Colon (tissue), 2 donors: ENCODE results near the gene GGT5.
"Not testable (repeated sequence)": the region's sequence is repeated elsewhere in the genome, so short reads cannot be mapped to it uniquely, and the experiment has no call there.

Experiments used
- FAIRE-seq: peaks from 2 replicates; lab custom pipeline; 2012; peaks lifted over from hg19 to GRCh38; lab: Jason Lieb, UNC
- donor health status: control.
- donor health status: control.

GGT5 gene, protein sequence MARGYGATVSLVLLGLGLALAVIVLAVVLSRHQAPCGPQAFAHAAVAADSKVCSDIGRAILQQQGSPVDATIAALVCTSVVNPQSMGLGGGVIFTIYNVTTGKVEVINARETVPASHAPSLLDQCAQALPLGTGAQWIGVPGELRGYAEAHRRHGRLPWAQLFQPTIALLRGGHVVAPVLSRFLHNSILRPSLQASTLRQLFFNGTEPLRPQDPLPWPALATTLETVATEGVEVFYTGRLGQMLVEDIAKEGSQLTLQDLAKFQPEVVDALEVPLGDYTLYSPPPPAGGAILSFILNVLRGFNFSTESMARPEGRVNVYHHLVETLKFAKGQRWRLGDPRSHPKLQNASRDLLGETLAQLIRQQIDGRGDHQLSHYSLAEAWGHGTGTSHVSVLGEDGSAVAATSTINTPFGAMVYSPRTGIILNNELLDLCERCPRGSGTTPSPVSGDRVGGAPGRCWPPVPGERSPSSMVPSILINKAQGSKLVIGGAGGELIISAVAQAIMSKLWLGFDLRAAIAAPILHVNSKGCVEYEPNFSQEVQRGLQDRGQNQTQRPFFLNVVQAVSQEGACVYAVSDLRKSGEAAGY

DNA sequence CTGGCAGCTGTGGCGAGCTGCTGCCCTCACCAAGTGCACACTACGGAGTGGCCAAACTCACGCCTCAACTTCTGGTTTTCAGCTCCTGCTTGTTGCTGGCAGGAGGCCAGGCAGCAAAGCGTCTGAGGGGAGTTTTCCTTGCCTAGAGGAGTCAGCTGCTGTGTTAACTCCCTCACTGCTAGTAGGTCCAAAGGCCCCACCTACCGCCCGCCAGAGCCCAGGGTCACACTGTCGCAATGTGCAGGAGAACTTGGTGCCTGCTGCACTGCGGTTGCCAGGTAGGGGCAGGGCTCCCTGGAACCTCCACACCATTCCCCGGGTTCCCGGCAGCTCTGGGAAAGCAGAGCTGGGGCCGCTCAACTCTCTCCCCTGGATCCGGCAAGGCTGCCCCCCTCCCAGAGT lies at the start of gene GGT5:
Gene GGT5, minus strand, starts transcription at position 53 of the 402 bp plus-strand sequence. CDS start 357 bp downstream, outside the sequence.
- FAIRE-seq = not testable (repeated sequence)

DNA sequence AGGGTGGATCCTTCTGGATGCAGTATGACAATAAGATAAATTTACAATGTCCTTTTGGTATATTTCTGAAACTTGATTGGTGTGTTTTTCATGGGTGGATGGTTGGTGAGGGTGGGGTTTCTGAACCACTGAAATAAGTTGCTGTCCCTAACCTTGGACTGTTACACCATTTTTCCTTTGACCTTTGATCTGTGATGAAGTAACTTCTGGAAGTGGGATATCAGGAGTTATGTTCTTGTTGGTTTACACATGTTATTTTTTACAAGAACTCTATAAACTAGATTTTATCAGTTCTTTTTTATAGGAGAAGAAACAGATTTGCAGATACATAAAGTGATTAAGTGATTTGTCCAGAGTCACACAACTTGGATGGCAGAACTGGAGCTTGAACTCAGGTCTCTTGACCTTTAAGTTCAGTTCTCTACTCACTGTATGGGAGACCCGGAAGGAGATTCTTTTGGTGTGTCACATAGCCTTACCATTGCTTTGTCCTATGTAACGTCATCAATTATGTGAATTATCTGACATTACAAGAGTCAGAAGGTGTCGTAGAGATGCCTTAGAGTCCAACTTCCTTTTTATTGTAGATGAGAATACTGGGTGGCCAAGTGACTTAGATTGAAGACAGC lies 47.4 kb upstream of the GGT5 start:
- FAIRE-seq = peak; percentile 89

DNA sequence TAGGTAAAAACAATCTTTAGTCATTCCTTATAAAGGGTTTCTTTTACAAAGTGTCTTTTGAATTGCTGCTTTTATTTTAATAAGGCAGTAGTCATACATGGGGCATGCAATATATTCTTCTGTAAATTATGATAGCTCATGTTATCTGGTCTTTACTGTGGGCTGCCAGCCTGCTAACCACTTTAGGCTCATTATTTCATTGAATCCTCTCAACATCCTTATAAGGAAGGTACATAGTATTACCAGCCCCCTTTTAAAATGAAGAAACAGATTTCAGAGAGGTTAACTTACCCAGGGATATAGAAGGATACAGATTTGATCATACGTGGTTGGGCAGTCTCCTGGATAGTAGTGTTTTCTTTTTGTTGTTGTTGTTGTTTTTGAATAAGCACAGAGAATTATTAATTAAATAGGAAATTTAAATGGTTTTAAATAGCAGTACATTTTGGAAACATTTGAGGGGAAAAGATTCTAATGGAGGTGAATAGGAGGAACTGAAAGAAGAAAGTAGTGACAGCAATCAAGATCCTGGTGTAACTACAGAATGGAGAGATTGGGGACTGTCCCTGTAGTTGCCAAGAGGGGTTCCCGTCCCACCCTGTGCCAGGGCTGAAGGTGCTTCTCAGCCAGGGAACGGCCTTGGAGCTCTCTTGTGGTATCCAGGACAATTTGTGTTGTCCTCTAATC lies 46.8 kb upstream of the GGT5 start:
- no peak for FAIRE-seq

DNA sequence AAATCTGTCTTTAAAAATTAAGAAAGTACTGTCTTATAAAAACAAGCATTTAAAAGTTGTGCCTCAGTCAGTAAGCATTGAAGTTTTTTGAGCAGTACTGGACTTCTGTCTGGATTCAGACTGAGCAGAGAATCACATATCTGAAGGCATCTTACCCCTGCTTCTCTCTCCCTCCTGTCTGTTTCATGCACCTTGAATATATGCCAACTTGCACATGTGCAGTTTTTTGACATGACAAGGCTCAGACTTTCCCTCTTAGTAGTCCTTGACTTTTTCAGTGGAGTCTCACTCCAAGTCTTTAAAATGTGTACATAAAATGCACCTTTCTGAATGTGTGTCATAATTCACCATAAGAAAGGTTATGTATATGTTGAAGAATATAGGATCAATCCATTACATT lies 45.6 kb upstream of the GGT5 start:
- no peak for FAIRE-seq

DNA sequence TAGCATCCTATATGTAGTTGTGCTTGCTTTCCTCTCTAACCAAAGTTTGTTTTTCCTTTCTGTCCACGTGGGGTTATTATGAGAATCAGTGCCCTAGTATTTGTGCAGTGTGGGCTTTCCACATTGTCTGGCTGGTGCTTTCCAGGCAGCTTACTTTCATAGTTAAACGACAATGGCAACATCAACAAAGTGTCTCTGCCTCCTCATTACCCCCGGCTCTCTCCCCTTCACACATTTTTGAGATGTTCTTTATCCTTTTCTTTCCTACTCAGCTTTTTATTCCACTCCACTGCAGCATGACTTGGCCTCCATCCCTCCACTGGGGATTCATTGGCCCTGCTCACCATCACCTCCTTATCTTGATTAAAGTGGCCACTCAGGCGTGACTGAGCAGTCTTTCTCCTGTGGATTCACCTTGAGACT lies 44.9 kb upstream of the GGT5 start:
- FAIRE-seq = no peak

DNA sequence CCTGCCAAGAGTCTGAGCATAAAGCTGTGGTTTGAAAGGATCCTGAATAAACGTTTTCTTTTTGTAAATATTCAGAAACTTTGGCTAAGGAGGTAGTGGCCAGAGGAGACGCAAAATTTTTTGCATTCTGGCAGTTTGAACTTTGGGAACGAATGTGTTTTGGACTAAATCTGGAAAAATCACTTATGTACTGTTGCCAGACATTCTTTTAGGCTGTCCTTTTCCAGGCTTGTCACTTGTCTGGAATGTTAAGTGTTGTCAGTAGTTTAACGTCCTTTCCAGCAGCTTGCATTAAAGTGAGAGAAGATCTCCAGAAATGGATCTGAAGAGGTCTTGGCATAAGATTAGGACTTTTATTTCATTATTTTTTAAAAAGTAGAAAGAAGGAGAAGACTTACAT lies 44.2 kb upstream of the GGT5 start:
- FAIRE-seq = no peak

DNA sequence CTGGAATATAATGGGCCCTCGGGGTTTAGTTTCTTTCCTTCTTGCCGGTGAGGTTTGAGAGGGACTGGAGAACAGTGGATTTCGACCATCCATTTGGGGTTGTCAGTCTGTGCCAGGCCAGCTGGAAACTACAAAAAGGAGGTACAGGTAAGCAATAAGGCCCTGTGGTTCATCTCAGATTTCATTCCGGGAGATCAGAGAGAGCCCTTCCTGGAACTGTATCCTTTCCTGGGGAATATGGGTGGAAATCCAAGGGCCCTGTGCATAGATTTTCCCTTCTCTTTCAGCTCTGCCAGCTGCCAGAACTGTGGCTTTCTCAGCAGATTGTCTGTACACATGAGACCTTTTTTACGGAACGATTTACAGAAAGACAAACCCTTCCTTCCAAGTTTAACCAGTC lies 42.9 kb upstream of the GGT5 start:
- not testable (repeated sequence) for FAIRE-seq

DNA sequence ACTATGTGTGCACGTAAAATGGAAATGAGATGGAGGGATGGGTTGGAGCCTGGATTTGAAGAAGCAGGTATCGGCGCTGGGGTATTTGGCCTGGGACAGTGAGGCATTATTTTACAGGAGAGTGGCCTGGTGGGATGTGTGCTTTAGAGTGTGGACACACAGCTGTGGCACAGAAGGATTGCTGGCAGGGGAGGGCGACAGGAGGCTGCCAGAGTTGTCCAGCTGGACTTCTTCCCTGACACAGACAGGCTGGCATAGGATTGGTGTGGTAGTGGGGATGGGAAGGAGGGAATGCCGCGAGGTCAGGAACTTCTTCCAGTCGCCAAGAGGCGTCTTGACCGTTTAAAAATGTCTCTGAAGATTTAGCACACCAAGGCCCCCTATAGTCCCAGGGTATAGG lies 42.3 kb upstream of the GGT5 start:
- not testable (repeated sequence) for FAIRE-seq

DNA sequence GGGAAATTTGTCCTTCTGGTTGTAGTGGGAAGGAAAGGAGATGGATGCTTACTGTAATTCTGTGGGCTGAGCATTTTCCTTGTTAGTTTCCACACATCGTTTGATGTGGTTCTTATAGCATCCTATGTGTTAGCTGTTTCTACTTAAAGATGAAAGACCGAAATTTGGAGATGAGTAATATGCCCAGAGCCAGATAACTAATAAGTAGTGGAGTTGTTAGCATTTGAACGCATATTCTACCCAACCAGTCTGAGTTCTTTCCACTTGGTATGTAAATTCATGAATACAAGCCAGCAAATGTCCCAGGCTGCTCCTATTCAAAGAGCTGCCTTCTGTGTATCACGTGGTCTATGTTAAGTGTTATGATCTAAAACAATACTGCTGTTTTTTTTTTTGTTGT lies 40.4 kb upstream of the GGT5 start:
- FAIRE-seq = no peak

DNA sequence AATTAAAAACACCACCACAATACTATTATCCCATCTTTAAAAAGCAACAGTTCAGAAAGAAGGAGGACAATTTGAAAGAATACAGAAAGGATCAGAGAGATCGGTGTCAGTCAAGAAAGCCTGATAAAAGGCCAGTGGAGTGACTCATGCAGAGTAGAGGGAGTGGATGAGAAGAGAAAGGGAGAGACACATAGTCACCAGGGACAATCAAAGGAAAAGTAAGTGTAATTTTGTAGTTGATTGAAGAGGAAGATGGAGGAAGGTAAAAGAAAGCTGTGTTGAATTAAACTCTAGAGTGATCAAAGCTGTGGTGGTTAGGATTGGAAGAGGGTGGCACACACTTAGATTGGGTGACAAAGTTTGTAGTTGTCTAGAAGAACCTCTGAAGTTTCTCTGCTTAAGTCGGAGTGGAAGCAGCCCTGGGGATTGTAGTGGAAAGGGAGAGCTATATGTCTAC lies 39.9 kb upstream of the GGT5 start:
- FAIRE-seq = no peak

DNA sequence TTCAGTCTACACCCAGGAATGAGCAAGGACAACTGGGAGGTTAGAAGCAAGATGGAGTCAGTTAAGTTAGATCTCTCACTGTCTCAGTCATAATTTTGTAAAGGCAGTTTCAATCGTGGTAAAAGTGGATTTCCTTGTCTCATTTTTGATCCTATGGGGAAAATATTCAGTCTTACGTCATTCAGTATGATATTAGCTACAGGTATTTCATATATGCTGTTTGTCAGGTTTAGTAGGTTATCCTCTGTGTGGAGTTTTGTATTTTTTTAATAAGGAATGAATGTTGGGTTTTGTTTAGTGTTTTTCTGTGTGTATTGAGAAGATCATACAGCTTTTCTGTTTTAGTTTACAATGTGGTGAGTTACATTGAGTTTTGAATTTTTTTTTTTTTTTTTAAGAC lies 37.5 kb upstream of the GGT5 start:
- FAIRE-seq = no peak

DNA sequence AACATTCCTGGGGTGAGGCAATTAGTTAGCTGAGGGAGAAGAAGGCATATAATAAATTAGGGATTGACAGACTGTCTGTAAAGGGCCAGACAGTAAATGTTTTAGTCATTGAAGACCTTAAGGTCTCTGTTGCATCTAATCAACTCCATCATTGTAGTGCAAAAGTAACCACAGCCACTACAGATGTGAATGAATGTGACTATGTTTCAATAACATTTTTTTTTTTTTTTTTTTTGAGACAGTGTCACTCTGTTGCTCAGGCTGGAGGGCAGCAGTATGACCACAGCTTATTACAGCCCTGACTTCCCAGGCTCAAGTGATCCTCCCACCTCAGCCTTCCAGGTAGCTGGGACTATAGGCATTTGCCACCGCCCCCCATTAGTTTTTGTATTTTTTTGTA lies 35.5 kb upstream of the GGT5 start:
- not testable (repeated sequence) for FAIRE-seq

DNA sequence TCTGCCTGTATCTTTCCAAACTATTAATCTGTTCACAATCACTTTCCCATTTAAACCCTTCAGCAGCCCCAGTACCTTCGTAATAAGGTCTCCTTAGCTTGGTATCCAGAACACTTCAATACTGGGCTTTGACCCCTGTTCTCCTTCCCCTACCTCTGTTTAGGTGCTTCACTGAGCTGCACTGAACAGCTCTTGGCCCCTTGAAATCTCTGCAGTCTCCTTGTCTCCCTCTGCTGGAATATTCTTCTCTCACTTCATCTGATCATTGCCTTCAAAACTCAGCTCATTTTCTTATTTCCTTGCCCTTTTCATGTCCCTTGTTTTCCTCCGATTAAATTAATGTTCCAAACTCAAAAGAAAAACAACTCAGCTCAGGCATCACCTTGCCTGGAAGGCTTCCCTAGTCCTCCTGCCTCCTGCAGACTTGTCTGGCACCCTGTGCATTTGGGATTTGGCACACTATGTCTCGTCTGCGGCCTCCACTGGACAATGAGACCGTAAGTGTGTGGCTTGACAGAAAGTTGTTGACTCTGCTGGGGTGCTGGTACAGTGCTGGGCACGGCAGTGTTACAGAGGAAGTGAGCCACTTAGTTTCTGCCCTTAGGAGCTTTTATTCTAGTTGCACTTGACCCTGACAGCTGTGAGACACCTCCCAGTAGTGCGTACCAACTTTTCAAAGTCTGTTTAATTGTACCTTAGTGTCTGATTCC lies 30.0 kb upstream of the GGT5 start:
- FAIRE-seq = not testable (repeated sequence)

DNA sequence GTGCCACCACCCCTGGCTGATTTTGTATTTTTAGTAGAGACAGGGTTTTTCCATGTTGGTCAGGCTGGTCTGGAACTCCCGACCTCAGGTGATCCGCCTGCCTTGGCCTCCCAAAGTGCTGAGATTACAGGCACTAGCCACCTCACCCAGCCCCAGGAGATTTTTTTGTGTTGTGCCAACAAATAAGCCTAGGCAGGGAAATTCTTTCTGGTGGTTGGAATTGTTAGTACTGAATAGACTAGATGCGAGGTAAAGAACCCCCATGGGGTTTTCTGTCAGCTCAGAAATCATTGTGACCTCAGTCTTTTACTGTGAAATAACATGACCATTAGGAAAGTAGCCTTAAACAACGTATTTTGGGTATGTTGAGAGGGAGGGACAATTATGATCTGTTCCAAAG lies 29.0 kb upstream of the GGT5 start:
- FAIRE-seq = not testable (repeated sequence)

DNA sequence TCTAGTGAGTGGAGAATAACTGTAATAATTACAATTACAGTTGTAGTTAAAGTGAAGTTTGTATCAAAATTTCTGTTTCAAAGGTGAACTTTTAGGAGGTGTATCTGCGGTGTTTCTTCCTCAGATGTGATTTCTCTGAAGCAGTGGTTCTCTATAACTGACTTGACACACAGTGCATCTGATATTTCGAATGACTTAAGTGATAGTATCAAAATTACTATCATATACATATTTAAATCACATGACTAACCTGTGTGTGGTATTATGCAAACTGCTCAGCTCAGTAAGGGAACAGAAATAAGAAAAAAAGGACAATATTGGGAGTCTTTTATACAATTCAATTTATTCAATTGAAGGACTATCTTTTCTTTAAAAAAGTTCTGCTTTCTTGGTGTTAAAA lies 28.1 kb upstream of the GGT5 start:
- FAIRE-seq = not testable (repeated sequence)

DNA sequence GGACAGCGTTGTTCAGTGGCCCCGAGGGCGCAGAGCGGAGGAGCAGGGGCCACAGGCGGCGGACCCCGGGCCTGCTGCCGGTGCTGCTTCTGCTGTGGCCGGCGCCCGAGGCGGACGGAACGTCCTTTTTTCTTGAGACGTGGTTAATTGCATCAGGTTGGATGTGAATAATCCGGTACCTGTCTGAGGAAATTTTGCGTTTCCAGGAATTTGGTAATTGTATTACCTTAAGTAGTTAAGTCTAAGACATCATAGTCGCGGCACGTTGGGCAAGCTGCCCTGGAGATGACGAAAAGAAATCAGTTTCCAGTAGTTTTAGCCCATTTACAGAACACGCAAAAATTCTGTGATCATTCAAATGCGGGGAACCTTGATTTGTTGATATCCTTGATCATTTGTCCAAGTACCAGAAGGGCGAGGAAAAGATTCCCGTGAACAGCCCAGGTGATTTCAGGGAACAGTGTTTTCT lies 26.5 kb upstream of the GGT5 start:
- no peak for FAIRE-seq

DNA sequence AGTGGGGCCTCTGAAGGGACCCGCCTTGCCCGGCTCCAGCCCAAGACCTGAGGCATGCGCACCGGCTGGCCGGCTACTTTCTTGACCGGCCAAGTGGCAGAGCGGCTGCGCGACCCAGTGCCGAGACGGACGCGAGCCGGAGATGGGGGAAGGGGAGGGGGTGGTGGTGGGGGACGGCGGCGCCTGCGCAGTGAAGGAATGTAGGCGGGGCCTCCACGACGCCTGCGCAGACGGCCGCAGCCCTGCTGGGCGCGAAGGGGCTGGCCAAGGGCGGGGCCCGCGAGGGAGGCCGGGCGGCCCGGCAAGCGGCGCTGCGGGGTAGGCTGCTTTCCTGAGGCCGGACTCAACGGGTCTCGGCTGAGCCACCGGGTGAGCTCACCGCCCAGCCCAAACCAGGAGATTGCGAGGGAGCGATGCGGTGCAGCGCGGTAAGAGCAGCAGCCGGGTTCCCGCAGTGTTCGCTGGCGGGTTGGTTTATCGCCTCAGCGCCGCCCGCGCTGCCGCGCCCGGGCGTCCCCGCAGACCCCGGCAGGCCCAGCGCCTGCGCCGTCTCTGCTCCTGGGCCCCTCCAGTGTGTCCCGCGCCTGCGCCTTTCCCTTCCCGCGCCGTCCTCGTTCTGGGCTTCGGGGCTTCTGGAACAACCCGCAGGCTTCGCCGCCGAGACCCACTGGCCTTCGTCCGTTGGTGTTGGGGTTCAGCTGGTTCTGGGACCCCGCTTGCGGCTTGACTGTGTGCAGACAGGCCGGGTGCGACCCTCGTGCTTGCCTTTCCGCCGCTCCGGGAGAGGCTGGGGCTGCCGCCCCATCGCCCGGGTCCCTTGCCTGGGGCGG lies 25.9 kb upstream of the GGT5 start, which contains the start of gene SPECC1L:
Gene SPECC1L, plus strand, starts transcription at position 276 of the 830 bp plus-strand sequence. CDS start 31,401 bp downstream, outside the sequence.
- no peak for FAIRE-seq

DNA sequence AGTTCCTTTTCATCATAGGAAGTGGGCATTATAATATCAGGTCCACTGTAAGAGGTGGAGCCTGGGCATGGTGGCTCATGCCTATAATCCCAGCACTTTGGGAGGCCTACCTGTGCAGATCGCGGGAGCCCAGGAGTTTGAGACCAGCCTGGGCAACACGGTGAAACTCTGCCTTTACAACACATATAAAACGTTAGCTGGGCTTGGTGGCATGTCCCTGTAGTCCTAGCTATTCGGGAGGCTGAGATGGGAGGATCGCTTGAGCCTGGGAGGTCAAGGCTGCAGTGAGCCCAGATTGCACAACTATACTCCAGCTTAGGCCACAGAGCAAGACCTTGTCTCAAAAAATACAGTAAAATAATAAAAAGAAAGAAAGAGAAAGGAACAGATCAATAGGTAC lies 21.6 kb upstream of the GGT5 start:
- not testable (repeated sequence) for FAIRE-seq

DNA sequence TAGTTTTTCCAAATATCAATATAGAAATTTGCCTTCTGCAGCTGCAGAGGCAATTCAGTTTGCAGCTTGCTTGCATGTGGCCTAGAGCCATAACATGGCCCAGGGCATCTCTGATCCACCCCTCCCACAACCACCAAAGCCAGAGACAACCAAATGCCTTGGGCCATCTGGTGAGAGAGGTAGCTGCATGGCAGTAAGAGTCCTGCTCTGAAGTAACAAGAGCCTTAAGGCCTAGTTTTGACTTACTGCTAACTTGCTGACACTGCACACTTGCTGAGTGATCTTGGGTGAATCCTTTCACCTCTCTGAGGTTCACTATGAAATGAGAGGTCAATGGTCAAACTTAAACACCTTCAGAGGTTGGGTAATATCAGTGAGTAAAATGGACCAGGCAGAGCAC lies 20.9 kb upstream of the GGT5 start:
- no peak for FAIRE-seq

DNA sequence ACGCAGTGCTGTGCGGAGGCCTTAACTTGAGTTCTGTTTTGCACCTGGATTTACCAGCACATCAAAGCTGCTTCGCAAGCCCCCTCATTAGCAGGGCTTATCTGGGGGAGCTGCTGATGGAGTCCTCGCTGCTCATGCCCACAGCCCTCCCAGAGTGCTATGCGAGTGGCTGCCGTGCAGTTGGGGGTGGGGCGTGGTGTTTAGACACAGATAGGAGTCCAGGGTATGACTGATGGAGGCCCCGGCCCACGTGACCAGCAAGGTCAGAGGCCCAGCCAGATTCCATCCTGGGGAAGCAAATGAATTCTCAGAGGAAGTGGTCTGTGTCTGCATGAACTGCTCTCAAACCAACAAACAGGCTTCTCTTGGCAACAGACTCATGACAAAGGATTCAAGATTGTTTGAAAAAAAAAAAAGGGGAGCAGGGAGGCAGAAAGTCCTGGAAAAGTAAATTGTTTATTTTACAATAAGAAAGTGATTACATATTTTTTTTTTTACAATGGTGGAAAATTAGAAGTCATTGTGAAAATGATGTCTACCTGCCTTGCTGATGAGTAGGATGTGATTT lies 19.5 kb upstream of the GGT5 start:
- FAIRE-seq = not testable (repeated sequence)
